ENCODE results near the gene ACTR6. TPM values are rescaled to one million over a fixed set of nuclear protein-coding genes. Genes with fewer than 3 reads are reported as not detected.
"Not testable (repeated sequence)": the region's sequence is repeated elsewhere in the genome, so short reads cannot be mapped to it uniquely, and the experiment has no call there.

ACTR6 gene
- polyA plus RNA-seq, 4 donors, result 31.9 to 40.7 (median 38.2) TPM

DNA sequence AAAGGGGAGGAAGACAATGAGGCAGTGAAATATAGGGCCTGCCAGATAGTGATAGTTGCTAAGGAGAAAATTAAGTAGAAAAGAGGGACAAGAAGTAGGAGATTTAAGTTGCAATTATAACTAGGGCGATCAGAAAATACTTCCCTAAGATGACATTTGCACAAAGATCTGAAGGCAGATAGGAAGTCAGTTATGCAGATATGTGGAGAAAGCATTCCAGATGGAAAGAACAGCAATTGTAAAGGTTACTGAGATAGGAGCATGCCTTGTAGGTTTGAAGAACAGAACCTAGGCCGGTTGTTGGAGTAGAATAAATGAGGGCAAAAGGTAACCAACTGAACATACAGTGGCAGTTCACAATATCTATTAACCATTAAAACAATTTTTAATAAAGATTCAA, 21.4 kb upstream of the ACTR6 start:
- DNase-seq (ENCODE audit: low read depth in 4 of 4, low spot score in 2 of 4), result no peak

- DNase-seq (ENCODE audit: low read depth in 4 of 4, low spot score in 2 of 4), result no peak
Observed at GRCh38 chr12:100184549-100185145, 16.0 kb upstream of the ACTR6 start.

DNA sequence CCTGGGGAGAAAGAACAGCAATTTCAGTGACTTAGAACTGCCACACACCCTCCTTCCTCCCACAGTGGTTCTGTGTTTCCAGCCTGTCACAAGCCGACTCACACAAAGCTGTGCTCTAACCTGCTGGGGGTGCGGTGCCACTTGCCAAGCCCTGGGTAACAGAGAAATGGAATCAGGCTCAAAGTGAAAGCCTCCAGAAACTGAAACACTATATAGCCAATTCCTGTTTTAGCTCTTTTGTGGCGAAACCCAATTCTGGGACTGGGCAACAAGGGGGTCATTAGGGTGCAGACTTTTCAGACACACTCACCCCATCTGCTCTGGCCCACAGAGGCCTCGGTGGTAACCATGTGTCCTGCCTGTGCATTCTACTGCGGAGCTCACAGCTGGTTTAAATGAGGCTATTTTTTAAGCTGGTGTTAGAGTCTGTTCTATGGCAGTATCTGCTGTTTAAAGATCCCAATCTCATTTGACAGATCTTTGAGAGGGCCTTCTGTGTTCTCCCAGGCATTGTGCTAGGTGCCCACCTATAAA, 15.2 kb upstream of the ACTR6 start:
- no peak for DNase-seq (ENCODE audit: low read depth in 4 of 4, low spot score in 2 of 4)

- DNase-seq (ENCODE audit: low read depth in 4 of 4, low spot score in 2 of 4), result no peak
Observed at GRCh38 chr12:100186071-100186470, 14.5 kb upstream of the ACTR6 start.

DNA sequence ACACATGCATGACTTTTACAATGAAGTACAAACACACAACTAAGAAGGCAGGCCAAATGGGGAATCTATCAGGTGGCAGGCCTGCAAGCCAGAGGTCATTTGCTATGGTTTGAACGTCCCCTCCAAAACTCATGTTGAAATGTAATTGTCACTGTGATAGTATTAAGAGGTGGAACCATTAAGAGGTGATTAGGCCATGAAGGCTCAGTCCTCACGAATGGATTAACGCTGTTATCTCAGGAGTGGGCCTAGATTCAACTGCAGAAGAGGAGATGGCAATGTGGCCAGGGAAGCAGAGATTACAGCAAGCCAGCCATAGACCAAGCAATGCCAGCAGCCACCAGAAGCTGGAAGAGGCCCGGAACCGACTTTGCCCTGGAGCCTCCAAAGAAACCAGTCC, 13.5 kb upstream of the ACTR6 start:
- DNase-seq (ENCODE audit: low read depth in 4 of 4, low spot score in 2 of 4), result no peak

DNA sequence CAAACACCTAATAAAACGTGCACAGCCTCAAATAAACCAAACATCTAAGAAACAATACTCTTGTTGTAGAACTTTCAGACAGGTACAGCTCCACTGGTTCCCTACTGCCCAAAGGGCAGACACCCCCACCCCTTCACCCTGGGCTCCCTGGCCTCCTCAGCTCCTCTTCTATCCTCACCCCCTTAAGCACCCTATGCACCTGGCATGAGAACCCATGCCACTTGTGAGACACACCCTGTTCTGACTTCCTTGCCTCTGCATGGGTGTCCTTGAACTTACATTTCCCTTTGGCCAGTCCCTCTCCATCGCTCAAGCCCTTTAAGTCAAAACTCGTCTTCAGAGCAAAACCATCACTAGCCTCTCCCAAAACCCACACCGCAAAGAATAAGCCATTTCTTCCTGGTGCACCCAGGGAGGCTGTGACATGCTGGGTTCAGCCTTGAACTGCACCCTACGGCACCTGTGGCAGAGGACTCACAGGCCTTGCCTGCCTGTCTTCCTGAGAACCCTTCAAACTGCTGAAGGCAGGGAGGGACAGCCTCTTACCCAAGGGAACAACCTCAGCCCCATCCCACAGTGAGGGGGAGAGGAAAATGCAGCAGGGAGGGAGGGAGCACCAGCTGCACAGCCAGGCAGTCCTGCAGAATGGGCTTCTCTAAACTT, 12.6 kb upstream of the ACTR6 start:
- no peak for DNase-seq (ENCODE audit: low read depth in 4 of 4, low spot score in 2 of 4)

DNA sequence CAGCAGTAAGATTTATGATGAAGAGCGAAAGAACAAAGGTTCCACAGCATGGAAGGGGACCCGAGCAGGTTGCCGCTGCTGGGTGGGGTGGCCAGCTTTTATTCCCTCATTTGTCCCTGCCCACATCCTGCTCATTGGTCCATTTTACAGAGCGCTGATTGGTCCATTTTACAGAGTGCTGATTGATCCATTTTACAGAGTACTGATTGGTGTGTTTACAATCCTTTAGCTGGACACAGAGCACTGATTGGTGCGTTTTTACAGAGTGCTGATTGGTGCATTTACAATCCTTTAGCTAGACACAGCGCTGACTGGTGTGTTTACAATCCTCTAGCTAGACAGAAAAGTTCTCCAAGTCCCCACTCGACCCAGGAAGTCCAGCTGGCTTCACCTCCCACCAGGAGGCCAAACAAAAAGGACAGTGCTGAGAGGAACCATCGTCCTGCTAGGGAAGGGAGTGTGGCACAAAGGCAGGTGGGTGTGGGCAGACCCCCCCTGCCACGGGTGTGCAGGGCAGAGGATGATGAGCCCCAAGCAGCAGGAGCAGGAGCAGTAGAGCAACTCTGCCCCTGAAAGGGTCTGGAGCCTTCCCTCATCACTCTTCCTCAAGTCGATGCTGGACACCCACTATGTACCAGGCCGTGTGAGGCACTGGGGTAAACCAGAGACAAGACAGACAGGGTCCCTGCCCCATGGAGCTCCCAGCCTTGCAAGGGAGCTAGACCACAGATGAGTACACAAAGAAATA, 11.6 kb upstream of the ACTR6 start:
- DNase-seq (ENCODE audit: low read depth in 4 of 4, low spot score in 2 of 4), result not testable (repeated sequence)

- DNase-seq (ENCODE audit: low read depth in 4 of 4, low spot score in 2 of 4), result no peak
Observed at GRCh38 chr12:100189636-100190394, 10.8 kb upstream of the ACTR6 start.

DNA sequence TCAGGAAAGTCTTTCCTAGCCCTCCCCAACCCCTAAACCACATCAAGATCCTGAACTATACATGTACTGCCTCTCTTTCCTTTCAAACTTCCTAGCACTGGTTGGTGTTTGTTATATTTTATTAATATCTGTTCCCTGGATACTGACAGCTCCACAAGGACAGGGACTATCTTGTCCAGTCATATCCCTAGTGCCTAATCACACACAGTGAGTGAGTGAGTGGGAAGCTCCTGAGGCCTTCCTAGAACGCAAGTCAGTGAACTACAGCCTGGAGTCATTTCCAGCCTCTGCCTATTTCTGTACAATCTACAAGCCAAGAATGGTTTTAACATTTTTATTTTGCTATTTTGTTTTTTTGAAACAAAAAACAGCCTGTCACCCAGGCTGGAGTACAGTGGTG, 7.5 kb upstream of the ACTR6 start:
- DNase-seq (ENCODE audit: low read depth in 4 of 4, low spot score in 2 of 4), result no peak

GRCh38 chr12:100197486-100197885, 3.1 kb upstream of the ACTR6 start:
- no peak for DNase-seq (ENCODE audit: low read depth in 4 of 4, low spot score in 2 of 4)

DNA sequence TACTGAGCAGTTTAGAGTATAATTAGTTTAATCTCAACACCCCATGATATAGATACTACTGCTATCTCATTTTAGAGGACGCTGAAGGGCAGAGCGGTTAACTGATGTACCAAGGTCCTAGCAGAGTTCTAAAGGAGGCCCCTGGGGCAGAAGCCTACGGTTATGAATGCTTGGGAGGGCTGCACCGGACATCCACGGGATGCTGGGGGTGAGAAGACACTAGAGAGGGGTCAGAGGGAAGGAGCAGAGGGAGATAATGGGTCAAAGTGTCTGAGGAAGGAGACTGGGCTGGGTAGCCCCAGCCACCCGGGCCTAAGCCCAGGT, 1.6 kb upstream of the ACTR6 start:
- no peak for DNase-seq (ENCODE audit: low read depth in 4 of 4, low spot score in 2 of 4)

DNA sequence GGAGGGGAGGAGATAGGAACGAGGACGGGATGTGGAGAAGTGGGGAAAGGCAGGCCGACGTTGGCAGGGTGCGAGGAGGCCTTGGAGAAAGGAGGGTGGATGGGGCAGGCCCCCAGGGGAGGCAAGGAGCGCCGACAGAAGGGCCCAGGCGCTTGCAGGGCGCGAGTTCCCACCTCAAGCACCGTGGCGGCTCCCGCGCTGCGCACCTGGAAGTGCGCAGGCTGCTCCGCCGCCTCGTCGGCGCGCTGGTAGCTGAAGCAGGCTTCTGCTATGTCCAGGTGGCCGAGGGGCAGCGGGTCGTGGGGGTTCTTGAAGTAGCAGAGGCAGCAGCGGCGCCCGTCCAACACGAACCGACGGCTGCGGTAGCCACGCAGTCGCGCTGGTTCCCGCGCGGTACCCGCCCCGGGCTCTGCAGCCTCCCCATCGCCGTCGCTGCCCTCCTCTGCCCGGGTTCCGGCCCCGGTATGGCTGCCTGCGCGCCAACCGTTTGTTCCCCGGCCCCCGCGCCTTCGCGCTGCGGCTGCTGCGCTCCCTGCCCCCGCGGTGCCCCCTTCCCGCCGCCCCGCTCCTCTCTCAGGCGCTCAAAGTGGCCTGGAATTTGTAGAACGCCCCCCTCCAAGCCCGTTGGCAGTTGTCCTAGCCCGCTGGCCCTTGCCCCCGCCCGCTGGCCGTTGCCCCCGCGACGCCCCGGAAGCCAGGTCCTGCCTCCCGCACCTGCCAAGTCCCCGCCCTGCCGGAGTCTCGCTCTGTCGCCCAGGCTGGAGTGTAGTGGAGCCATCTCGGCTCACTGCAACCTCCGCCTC, 1.1 kb upstream of the ACTR6 start:
- DNase-seq (ENCODE audit: low read depth in 4 of 4, low spot score in 2 of 4), result peak in 2 of 4 donors; percentile 35 to 36

- DNase-seq (ENCODE audit: low read depth in 4 of 4, low spot score in 2 of 4), result no peak
Observed at GRCh38 chr12:100201604-100202423, 1.2 kb downstream of the ACTR6 start.

GRCh38 chr12:100207311-100207710, 6.7 kb downstream of the ACTR6 start:
- no peak for DNase-seq (ENCODE audit: low read depth in 4 of 4, low spot score in 2 of 4)

GRCh38 chr12:100208834-100209233, 8.2 kb downstream of the ACTR6 start:
- DNase-seq (ENCODE audit: low read depth in 4 of 4, low spot score in 2 of 4), result no peak

DNA sequence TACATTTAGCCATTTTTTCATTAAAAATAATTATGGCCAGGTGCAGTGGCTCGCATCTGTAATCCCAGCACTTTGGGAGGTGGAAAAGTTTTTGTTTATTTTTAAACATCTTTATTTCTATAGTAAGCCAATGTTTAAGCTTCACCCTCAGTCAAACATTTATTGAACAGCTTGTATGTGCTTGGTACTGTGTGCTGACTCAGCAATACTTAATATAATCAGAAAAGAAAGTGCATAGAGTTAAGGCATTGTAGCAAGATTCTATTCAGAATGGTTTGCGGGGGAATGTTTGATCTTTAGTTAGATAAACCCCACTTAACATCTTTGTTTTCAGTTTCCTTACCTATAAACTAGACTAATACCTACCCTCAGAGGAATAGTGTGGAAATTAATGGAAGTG, 11.1 kb downstream of the ACTR6 start:
- DNase-seq (ENCODE audit: low read depth in 4 of 4, low spot score in 2 of 4), result no peak

DNA sequence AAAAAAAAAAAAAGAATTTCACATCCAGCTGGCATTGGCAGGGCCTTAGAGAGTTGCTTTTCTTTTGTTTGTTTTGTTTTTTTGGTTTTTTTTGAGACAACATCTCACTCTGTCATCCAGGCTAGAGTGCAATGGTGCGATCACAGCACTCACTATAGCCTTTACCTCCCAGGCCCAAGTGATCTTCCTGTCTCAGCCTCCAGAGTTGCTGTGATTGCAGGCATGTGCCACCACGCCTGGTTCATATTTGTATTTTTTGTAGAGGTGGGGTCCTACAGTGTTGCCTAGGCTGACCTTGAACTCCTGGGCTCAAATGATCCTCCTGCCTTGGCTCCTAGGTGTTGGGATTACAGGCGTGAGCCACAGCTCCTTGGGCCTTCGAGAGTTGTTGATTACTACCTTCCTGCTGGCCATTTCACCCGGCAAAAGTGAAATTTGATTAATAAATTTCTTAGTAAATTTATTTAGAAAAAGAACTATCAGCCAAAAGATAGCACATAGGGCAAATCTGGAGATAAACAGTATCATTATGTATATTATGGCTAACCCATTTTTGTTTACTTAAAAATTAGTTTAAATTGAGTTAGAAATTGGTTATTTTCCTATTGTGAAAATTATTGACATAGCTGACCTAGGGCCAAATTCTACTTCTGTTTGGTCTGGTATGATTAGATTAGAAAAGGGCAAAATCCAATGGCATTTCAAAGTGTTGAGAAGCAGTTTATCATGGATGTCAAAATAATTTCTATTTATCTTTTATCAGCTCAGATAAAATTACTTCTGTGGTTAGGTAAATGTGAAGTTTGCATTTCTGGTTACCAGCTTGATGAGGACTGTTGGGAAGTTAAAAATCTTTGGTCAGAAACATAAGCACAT, 12.6 kb downstream of the ACTR6 start:
- no peak for DNase-seq (ENCODE audit: low read depth in 4 of 4, low spot score in 2 of 4)

- no peak for DNase-seq (ENCODE audit: low read depth in 4 of 4, low spot score in 2 of 4)
Observed at GRCh38 chr12:100214518-100214917, 13.9 kb downstream of the ACTR6 start.

Measured in left renal cortex interstitium (tissue), 4 donors.